Caco-2 (cell line): Measurements from ENCODE around the gene SUSD2. TPM values are rescaled to one million over a fixed set of nuclear protein-coding genes. Genes with fewer than 3 reads are reported as not detected.

ENCODE experiments used
- BruUV-seq: library from RNA; stranded (reverse); fragments of 400-500 nt; replicated peaks from 2 replicates; lab custom pipeline; 2021; lab: Mats Ljungman, UMichigan
- CTCF ChIA-PET: fragments of 300-600 bp; sonication (Branson Sonifier 250); formaldehyde crosslinking; loops from one replicate; lab custom pipeline; 2022; ENCODE audit warnings: antibody characterized with exemption; lab: Charles Lee
- POLR2A ChIA-PET: fragments of 300-600 bp; sonication (Branson Sonifier 250); formaldehyde crosslinking; loops from one replicate; lab custom pipeline; 2022; ENCODE audit warnings: antibody characterized with exemption; lab: Charles Lee
- DNase-seq, 2 experiments: peaks; one replicate each; pipeline versions ENCODE4 v3.0.0 to v3.0.0-alpha.2; 2020 to 2022
- H3K27me3 ChIP-seq: replicated peaks from 2 replicates; pipeline ENCODE4 v1.6.0; 2011; ENCODE audit warnings: low read length; ENCODE audit not compliant: control insufficient read depth, insufficient read depth
- H3K36me3 ChIP-seq: 2 replicates; pipeline ENCODE4 v1.5.1; 2011; ENCODE audit warnings: low read length; ENCODE audit not compliant: control insufficient read depth, insufficient read depth
- H3K4me1 ChIP-seq: fragments of 250-450 bp; sonication (Bioruptor Pico); 2 replicates; pipeline ENCODE4 v1.5.1; 2020; ENCODE audit warnings: mild to moderate bottlenecking
- H3K4me3 ChIP-seq: 2 replicates; pipeline ENCODE4 v1.5.1; 2011; ENCODE audit warnings: low read depth, mild to moderate bottlenecking, control low read depth, low read length
- H3K9me3 ChIP-seq: fragments of 250-450 bp; sonication (Bioruptor Pico); 2 replicates; pipeline ENCODE4 v1.5.1; 2020; ENCODE audit warnings: mild to moderate bottlenecking, moderate library complexity
- H3K27ac Mint-ChIP-seq: one replicate; pipeline ENCODE4 v1.8.0; 2022; ENCODE audit warnings: mixed read lengths; ENCODE audit not compliant: unreplicated experiment
- H3K27me3 Mint-ChIP-seq: one replicate; pipeline ENCODE4 v1.8.0; 2022; ENCODE audit warnings: mixed read lengths; ENCODE audit not compliant: insufficient read depth, unreplicated experiment
- H3K36me3 Mint-ChIP-seq: one replicate; pipeline ENCODE4 v1.8.0; 2022; ENCODE audit warnings: mild to moderate bottlenecking, mixed read lengths; ENCODE audit not compliant: insufficient read depth, unreplicated experiment
- H3K4me1 Mint-ChIP-seq: one replicate; pipeline ENCODE4 v1.8.0; 2022; ENCODE audit warnings: low read depth, mixed read lengths; ENCODE audit not compliant: unreplicated experiment
- H3K4me3 Mint-ChIP-seq: one replicate; pipeline ENCODE4 v1.8.0; 2022; ENCODE audit warnings: mild to moderate bottlenecking, moderate library complexity, mixed read lengths; ENCODE audit not compliant: unreplicated experiment
- H3K9me3 Mint-ChIP-seq: one replicate; pipeline ENCODE4 v1.8.0; 2022; ENCODE audit warnings: mixed read lengths; ENCODE audit not compliant: unreplicated experiment
- intact Hi-C: fragments of 100-400 bp; cut with micrococcal nuclease; formaldehyde crosslinking; loops from one replicate; pipeline ENCODE4 v1.10.0; 2022; ENCODE audit not compliant: unreplicated experiment
- total RNA-seq: library from RNA; stranded (reverse); gene quantifications from 2 replicates; pipeline ENCODE4 v1.2.3, GENCODE V29; 2022
- TF ChIP-seq, protein P1 (sequence below), 2 experiments: fragments of 200-600 bp in 1 of 2; IDR thresholded peaks; 1 replicate in 1 of 2; 2 replicates in 1 of 2; pipeline versions ENCODE4 v1.5.1 to v1.8.0; 2011 to 2022; ENCODE audit warnings: antibody characterized with exemption in 1 of 2, control low read depth in 1 of 2, inconsistent platforms in 1 of 2, low read depth in 1 of 2, low read length in 1 of 2, mild to moderate bottlenecking in 1 of 2, moderate library complexity in 1 of 2; ENCODE audit not compliant: insufficient read depth in 1 of 2, severe bottlenecking in 1 of 2, unreplicated experiment in 1 of 2

Gene SUSD2
- total RNA-seq, 1 experiment from 2014 or later = 7.0 TPM

DNA sequence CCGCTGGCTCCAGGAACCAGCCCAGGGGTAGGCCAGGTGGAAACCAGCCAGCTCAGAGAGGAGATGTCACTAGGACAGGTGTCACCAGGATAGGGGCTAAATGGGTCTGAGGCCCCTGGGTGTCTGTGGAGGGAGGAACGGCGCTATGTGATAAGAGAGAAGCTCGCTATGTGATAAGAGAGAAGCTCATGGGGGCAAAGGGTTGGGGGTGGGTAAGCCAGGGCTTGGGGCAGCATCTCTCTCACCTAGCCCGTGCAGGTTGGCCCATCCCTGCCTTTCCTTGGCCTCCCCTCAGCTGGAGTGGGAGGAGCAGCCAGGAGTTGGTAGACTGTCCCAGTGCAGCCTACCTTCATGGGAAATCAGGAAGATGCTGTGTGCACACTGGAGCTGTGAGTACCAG, 26.5 kb upstream of the SUSD2 start:
- Histone ChIP-seq H3K4me1 (no peaks in the 10 kb centered on the region), H3K27me3 (no peaks in the 10 kb centered on the region), H3K9me3 (no peaks in the 10 kb centered on the region), H3K36me3 (no peaks in the 10 kb centered on the region), H3K4me3 (no peak overlapping the region)
- POLR2A ChIA-PET = no interaction called here
- intact Hi-C loops = no loop called here
- H3K4me1 Mint-ChIP-seq = no peaks in the 10 kb centered on the region
- CTCF ChIA-PET = interaction anchor here (0.5 to 2.3 kb wide), 5 partner anchors 9 to 869 kb away, joined by 3 to 11 read pairs (median 6); no protein-coding TSS in a partner anchor
- H3K27me3 Mint-ChIP-seq = no peaks in the 10 kb centered on the region
- BruUV-seq = no TSS peak
- TF ChIP-seq, protein P1, sequence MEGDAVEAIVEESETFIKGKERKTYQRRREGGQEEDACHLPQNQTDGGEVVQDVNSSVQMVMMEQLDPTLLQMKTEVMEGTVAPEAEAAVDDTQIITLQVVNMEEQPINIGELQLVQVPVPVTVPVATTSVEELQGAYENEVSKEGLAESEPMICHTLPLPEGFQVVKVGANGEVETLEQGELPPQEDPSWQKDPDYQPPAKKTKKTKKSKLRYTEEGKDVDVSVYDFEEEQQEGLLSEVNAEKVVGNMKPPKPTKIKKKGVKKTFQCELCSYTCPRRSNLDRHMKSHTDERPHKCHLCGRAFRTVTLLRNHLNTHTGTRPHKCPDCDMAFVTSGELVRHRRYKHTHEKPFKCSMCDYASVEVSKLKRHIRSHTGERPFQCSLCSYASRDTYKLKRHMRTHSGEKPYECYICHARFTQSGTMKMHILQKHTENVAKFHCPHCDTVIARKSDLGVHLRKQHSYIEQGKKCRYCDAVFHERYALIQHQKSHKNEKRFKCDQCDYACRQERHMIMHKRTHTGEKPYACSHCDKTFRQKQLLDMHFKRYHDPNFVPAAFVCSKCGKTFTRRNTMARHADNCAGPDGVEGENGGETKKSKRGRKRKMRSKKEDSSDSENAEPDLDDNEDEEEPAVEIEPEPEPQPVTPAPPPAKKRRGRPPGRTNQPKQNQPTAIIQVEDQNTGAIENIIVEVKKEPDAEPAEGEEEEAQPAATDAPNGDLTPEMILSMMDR (IDR thresholded peaks at IDR 0.05; ENCODE audit: insufficient read depth in 1 of 2, low read depth in 1 of 2, low read length in 1 of 2, severe bottlenecking in 1 of 2, unreplicated experiment in 1 of 2) = no peak
- no peak overlapping the region for H3K4me3 Mint-ChIP-seq
- no peak overlapping the region for H3K27ac Mint-ChIP-seq
- H3K36me3 Mint-ChIP-seq = peaks cover 5% of the 10 kb centered on the region
- no peaks in the 10 kb centered on the region for H3K9me3 Mint-ChIP-seq
- DNase-seq = no peak

DNA sequence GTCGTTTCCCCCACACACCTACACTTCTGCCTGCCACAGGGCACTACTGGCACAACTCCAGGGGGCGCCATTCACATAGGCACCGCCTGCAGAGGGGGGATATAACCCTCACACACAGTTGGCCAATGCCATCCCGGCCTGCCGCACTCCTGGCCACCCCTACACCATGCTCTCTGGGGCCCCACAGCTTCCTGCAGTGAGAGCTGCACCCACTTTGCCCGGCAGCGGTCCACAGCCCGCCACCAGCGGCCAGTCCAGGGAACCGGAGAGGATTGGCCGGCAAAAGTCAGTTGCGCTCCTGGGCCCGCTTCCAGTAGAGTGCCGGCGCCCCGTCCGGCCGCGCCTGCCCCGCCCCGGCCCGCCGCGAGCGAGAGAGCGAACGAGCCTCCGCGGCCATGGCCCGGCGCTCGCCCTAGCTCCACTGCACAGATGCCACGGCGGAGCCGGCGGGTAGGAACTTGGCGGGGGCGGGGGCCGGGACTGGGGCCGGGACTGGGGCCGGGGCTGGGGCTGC, 25.6 kb upstream of the SUSD2 start:
- peak overlapping the region; percentile 13; the same call in 1 of the 2 replicates for H3K4me3 ChIP-seq
- Mint-ChIP-seq H3K27me3 (no peaks in the 10 kb centered on the region), H3K9me3 (no peaks in the 10 kb centered on the region), H3K4me3 (peak overlapping the region; percentile 35), H3K4me1 (no peaks in the 10 kb centered on the region), H3K36me3 (peaks cover 5% of the 10 kb centered on the region), H3K27ac (no peak overlapping the region)
- TF ChIP-seq, protein P1 (IDR thresholded peaks at IDR 0.05; ENCODE audit: insufficient read depth in 1 of 2, low read depth in 1 of 2, low read length in 1 of 2, severe bottlenecking in 1 of 2, unreplicated experiment in 1 of 2) = peak in 1 of 2 experiments; percentile 11
- intact Hi-C loops = no loop called here
- H3K4me1 ChIP-seq = no peaks in the 10 kb centered on the region
- no peaks in the 10 kb centered on the region for H3K27me3 ChIP-seq
- no TSS peak for BruUV-seq
- H3K36me3 ChIP-seq = no peaks in the 10 kb centered on the region
- CTCF ChIA-PET = interaction anchor here (0.7 to 2.3 kb wide), 4 partner anchors 9 to 26 kb away, joined by 3 to 11 read pairs (median 4); partner anchors contain the start of gene SUSD2
- DNase-seq = peak in 1 of 2 experiments; percentile 20
- POLR2A ChIA-PET = no interaction called here
- no peaks in the 10 kb centered on the region for H3K9me3 ChIP-seq

DNA sequence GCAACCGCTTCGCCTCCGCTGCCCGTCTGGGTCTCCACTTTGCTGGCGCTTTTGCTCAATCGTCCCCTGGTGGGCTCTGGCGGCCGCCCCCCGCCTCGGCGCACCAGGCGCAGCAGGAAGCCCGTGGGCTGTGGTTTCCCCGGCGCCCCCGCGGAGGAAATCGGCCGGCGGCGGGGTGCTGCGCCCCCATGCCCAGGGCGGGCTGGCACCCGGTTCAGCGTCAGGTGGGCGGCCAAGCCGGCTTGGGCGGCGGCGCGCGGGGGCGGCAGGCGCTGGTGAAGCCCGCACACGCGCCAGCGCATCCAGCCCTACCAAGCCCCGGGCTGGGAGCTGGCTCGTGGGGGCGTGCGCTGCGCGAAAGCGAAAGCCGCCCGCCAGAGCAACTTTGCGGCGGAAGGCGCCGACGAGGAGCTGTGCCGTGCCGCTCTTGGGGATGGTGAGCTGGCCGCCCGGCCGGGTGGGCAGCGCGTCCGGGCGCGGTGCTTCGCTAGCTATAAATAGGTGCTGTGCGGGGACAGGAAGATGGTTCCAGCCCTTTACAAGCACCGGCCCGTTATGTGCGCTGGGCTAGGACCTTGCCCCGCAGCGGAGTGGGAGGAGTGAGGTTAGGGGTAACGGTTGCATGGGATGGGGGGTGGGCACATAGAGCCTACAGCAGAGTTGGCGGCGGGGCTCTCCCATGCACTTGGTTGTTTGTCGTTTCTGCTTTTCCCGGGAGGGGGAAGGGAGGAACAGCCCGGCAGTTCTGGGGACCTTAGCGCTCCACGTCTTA, 25.0 kb upstream of the SUSD2 start:
- POLR2A ChIA-PET = no interaction called here
- Histone ChIP-seq H3K4me1 (no peaks in the 10 kb centered on the region), H3K27me3 (no peaks in the 10 kb centered on the region), H3K36me3 (no peaks in the 10 kb centered on the region), H3K9me3 (no peaks in the 10 kb centered on the region), H3K4me3 (peak overlapping the region; percentile 26)
- CTCF ChIA-PET = interaction anchor here (0.7 to 2.3 kb wide), 6 partner anchors 9 to 25 kb away, joined by 3 to 20 read pairs (median 4); partner anchors contain the start of gene SUSD2
- Mint-ChIP-seq H3K4me3 (peak overlapping the region; percentile 63), H3K4me1 (no peaks in the 10 kb centered on the region), H3K27me3 (no peaks in the 10 kb centered on the region), H3K27ac (no peak overlapping the region), H3K36me3 (peaks cover 5% of the 10 kb centered on the region), H3K9me3 (no peaks in the 10 kb centered on the region)
- TF ChIP-seq, protein P1 (IDR thresholded peaks at IDR 0.05; ENCODE audit: insufficient read depth in 1 of 2, low read depth in 1 of 2, low read length in 1 of 2, severe bottlenecking in 1 of 2, unreplicated experiment in 1 of 2) = no peak
- no peak for DNase-seq
- intact Hi-C loops = no loop called here
- BruUV-seq = no TSS peak
